GM12875 (cell line): ENCODE data around the gene CNTNAP2.

Experiments used
- H3K4me3 ChIP-seq: one replicate; pipeline ENCODE4 v1.5.1; 2011; ENCODE audit warnings: low read depth, low read length, control low read depth
- TF ChIP-seq, protein P1 (sequence below): IDR thresholded peaks from 2 replicates; pipeline ENCODE4 v1.5.1; 2011; ENCODE audit warnings: low read depth, mild to moderate bottlenecking, control low read depth, inconsistent platforms, low read length, moderate library complexity, borderline replicate concordance; ENCODE audit not compliant: insufficient read depth

CNTNAP2 gene

DNA sequence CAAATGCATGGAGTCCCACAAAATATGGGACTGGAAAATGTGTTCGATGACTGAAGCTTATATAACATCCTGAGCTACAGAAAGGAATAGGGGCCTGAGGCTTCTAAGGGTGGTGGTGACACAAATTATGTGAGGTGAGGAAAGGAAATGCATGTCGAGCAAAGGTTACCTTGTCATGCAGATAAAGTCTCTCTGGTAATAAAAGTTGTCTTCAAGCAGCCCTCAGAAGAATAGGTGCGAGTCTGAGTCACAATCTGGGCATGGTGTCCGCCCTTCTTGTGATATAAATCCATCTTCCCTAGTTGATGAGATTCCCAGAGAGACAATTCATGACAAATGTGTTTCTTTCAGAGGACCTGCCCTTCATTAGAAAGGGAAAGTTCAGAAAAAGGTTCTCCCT is 1488.7 kb downstream of the CNTNAP2 start:
- H3K4me3 ChIP-seq: no peak overlapping the region
- TF ChIP-seq, protein P1, sequence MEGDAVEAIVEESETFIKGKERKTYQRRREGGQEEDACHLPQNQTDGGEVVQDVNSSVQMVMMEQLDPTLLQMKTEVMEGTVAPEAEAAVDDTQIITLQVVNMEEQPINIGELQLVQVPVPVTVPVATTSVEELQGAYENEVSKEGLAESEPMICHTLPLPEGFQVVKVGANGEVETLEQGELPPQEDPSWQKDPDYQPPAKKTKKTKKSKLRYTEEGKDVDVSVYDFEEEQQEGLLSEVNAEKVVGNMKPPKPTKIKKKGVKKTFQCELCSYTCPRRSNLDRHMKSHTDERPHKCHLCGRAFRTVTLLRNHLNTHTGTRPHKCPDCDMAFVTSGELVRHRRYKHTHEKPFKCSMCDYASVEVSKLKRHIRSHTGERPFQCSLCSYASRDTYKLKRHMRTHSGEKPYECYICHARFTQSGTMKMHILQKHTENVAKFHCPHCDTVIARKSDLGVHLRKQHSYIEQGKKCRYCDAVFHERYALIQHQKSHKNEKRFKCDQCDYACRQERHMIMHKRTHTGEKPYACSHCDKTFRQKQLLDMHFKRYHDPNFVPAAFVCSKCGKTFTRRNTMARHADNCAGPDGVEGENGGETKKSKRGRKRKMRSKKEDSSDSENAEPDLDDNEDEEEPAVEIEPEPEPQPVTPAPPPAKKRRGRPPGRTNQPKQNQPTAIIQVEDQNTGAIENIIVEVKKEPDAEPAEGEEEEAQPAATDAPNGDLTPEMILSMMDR: no peak

DNA sequence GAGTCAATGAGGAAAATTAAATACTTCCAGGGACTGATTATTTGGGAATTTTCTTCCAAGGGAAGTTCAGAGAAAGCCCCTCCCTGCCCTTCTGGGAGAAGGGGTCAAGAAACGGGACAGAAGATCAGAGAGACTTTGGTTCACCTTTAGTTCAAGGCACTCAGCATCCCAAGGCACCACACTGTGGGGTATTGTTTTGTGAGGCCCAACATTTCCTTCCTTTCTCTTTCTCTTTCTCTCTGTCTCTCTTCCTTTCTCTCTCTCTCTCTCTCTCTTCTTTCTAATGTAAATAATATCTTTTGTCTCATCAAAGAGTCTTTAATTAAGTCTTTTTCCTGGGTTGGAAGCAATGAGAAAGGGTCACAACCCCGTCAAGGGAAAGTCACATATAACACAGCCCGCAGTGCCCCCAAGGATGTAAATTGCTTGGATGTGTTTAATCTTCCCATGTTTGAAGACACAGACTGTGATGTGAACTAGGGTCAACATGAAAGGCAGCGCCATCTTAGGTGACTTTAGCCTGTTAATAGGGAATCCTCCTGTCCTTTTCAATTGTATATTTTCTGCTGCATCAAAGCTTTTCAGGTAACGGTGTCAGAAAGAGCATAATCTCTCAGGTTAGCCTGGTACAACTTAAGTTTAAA is 1490.7 kb downstream of the CNTNAP2 start:
- TF ChIP-seq, protein P1: no peak
- no peak overlapping the region for H3K4me3 ChIP-seq

DNA sequence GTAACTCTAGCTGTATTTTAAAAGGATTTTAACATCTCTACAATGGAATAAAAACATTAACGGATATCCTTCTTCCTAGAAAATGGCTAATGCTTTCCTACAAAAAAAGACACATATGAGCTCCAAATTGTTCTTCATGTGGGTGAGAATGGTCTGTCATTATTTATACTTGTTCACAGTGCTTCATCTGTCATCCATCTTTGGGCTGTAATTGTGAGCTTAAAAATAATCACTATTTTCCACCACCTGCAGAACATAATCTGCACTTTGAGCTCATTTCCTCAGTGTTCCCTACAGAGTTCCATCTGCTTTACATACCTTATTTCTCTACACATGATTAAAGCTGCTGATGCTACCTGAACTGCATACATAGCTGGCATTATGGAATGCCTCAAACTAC is 1494.8 kb downstream of the CNTNAP2 start:
- TF ChIP-seq, protein P1: no peak
- H3K4me3 ChIP-seq: no peak overlapping the region

DNA sequence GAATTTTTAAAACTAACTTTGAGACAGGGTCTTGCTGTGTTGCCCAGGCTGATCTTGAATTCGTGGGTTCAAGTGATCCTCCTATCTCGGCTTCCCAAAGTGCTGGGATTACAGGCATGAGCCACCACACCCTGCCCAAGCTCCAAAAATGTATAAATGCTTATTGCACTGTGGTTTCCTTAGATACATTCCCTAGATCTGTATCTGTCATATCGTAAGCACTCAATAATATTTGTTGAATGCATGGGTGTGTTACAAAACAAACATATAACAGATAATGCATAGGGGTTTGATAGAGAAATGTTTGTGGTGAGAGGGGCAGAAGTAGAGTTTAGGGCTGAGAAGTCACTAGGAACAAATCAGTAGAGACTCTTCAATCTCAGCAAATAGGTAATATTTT is 1518.7 kb downstream of the CNTNAP2 start:
- no peak overlapping the region for H3K4me3 ChIP-seq
- TF ChIP-seq, protein P1: no peak

DNA sequence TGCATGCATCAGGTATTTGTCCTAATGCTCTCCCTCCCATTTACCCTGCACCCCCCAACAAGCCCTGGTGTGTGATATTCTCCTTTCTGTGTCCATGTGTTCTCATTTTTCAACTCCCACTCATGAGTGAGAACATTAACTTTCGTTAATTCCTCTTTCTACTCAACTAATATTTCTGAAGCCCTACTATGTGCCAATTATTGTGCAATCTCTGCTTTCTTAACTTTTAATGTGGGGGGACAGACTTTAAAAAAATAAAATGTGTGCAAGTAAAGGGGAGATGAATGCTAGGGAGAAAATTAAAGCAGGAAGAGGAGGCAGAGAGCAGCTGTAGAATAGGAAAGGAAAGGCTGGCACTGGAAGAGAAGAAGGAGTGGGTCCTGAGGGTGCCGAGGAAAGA is 1520.0 kb downstream of the CNTNAP2 start:
- TF ChIP-seq, protein P1: no peak

DNA sequence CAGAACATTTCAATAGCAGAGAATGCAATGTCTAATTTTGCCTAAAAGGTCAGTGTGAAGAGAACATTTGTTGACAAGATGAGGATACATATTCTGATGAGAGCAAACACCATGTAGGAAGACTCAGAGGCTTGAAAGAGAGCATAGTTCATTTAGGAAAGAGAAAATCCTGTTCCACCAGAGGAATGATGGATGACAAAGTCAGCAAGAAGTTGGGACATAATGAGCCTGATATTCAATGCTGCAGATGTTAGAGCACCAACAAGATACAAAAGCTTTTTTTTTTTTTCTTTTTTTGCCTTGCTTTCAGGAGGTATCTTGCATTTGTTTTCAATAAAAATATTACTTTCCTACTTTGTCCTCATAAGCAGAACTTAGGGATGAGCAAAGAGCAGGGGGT is 1522.0 kb downstream of the CNTNAP2 start:
- TF ChIP-seq, protein P1: no peak

More for the DNA sequence above, 1520.0 kb downstream of the CNTNAP2 start:
- H3K4me3 ChIP-seq: no peak overlapping the region

DNA sequence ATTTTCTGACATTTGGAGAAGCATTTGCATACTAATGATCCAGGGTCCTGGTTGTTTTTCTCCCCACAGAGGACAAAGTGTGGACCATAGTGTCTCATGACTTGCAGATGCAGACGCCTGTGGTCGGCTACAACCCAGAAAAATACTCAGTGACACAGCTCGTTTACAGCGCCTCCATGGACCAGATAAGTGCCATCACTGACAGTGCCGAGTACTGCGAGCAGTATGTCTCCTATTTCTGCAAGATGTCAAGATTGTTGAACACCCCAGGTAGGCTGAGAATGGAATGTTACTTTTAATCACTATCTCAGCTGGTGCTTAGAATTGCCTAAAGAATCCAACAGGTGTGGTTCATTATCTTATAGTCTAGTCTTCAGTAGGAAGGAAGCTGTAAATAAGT is 1522.4 kb downstream of the CNTNAP2 start:
- TF ChIP-seq, protein P1: no peak
- no peak overlapping the region for H3K4me3 ChIP-seq

More for the DNA sequence above, 1522.0 kb downstream of the CNTNAP2 start:
- H3K4me3 ChIP-seq: no peak overlapping the region
